HG03139 (cell line): ENCODE data around the gene MEGF6.

ENCODE experiments used
- ATAC-seq: cut with Tn5 transposase; IDR thresholded peaks from one replicate; pipeline ENCODE4 v1.9.1; 2021; ENCODE audit not compliant: unreplicated experiment

Gene MEGF6

GRCh38 chr1:3525551-3526482 is 85.5 kb downstream of the MEGF6 start:
- ATAC-seq = no peak

DNA sequence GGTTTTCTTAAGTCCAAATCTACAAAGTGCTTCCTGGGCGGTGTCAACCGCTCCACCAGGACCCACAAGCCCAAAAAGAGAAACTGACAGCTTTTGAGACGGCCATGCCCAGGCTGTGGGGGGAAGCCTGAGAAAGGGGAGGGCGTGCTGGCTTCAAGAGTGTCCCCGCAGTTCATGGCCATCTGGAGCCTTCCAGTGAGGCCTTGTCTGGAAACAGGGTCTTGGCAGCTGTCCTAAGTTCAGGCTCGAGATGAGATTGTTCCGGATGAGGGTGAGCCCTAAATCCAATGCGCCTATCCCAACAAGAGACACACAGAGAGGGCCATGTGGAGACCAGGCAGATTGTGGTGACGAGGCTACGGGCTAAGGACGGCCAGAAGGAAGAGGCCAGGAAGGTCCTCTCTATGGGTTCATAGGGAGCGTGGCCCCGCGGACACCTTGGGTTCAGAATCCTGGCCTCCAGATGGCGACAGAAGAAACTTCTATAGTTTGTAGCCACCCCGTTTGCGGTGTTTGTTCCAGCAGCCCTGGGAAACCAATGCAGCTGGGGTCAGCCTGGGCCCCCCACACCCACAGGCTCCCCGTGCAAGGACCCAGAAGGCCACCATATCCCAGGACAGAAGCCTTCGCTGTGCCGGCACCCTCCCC is 86.6 kb downstream of the MEGF6 start:
- ATAC-seq = no peak

- no peak for ATAC-seq
These were observed 87.3 kb downstream of the MEGF6 start for GRCh38 chr1:3523980-3524379.

DNA sequence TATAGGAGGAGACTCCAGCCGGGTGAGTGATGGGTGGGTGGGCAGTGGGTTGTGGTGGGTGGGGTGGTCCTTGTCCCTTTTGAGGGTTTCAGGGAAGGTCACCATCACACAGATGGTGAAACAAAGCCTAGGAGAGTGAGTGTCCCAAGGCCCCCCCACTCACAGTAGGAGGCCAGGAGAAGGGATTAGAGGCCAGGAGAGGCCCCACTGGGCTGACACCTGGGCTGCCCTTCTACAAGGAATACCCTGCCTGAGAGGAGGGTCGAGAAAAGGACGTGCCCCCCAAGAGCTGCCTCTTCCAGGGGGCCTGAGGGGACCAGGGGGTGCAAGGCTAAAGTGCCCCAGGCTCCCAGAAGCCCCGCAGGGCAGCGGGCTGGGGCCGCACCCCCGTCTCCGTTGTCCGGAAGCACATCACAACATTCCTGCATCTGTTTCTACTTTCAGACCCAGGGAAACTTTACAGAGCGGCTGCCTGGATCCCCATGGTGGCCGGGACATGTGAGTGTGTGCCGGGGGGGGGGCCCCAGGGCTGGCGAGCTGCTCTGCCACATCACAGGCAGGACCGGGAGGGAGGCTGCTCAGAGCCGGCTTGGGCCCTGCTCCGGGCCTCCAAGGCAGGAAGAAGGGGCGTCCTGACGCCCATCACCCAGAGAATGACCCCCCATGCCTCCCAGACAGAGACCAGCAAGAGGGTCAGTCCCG is 88.6 kb downstream of the MEGF6 start:
- no peak for ATAC-seq

GRCh38 chr1:3522112-3522511 is 89.2 kb downstream of the MEGF6 start:
- ATAC-seq = no peak

GRCh38 chr1:3521426-3521825 is 89.9 kb downstream of the MEGF6 start:
- no peak for ATAC-seq

DNA sequence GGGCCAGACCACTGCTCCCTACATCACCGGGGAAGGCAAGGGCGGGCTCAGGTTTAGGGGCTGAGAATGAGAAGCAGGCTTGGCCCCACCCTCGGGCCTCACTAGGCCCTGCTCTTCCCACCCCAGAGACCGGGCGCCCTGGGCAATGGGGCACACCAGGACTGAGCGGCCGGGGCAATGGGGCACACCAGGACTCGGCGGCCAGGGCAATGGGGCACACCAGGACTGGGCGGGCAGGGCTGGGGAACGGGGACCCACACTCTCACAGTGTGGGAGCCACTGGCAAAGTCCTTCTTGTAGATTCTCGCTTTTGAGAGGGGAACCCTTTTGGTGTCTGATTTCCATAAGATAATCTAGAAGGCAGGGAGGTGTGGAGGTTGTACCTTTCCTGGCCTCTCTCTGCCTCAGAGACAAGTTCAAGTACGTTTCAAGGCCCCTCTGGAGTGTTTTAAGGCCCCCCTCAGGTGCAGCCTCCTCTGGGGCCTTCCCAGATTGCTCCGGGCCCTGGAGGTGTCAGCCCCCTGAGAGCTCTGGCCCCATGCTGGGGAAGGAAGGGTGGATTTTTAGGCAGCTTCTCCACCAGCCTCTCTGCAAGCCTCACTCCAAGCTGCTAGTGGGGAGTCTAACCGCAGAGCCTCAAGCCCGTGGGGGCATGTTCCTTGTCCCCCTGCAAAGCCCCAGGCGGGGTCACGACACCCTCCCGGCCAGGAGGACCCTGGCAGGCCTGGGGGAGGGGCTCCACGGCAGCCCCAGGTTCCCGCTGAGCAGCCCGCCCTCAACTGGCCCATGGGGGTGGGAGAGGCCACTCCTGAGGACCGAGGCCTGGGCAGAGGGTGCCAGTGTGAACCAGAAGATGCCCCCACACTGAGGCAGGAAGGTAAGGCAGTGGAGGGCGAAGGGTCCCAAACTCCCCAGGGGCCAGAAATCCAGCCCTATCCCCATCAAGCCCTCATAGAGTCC is 90.6 kb downstream of the MEGF6 start:
- no peak for ATAC-seq

- ATAC-seq = no peak
These were observed 91.9 kb downstream of the MEGF6 start for GRCh38 chr1:3519301-3519885.

- ATAC-seq = no peak
These were observed 92.6 kb downstream of the MEGF6 start for GRCh38 chr1:3518756-3519155.

- ATAC-seq = no peak
These were observed 93.1 kb downstream of the MEGF6 start for GRCh38 chr1:3518256-3518655.

DNA sequence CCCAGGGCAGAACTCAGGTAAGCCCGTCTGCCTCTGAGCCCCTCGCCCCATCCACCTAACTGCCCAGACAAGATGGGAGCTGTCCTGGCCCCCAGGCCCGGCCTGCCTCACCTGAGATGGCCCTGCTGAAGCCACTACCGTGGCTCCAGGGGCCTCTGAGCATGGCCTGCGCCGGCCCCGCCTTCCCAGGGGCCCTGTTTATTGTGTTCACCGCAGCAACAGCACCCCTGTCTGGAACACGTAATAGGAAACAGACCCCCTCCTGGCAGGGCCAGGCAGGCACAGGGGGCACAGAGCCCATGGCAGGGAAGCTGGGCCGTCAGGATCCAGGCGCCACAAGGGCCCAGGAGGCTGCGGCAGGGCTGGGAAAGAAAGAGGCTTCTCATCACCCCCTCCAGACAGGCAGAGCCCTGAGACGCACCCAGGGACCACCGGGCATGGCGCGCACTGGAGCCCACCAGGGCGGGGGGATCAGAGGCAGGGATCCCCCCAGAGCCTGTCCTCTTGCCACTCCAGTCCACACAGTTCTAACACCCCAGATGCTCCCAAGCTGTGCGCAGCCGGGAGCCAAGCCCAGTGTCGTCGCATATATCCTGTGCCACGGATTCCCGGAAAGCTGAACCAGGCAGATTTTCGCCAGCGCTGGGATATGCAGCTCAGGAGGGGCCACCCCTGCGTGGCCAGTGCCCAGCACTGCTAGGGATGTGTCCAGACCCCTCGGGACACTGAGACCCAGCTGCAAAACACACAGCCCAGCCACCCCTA is 94.2 kb downstream of the MEGF6 start:
- no peak for ATAC-seq

GRCh38 chr1:3516481-3516869 is 94.8 kb downstream of the MEGF6 start:
- ATAC-seq = no peak

DNA sequence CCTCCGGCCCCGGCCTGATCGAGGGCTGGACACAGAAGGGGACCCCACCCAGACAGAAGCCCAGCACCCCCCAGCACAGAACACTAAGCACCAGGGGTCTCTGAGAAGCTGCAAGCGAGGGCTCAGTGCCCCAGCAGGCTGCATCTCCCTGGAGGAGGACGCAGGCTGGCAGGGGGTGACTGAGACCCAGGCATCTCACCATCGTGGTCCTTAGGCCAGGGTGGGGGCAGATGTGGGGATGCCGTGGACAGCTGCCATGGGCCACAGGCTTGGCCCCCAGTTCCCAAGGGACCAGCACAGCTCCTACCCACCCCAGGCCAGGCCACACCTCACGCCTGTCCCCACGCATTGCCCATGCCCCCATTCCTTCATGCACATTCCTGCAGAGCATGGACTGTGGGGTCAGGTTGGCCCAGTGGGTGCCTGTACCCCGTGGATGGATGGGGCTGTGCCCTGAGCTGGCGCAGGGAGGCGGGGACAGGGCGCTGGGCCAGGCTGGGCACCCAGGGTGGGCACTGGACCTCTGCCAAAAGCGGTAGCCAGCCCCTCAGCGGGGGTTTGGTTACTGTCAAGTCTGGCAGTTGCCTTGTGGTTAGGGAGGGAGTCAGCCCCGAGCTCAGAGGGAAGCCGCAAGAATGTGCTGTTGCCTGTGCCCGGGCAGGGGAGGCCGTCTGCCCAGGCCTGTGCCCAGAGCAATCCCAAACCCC is 95.4 kb downstream of the MEGF6 start:
- ATAC-seq = no peak

DNA sequence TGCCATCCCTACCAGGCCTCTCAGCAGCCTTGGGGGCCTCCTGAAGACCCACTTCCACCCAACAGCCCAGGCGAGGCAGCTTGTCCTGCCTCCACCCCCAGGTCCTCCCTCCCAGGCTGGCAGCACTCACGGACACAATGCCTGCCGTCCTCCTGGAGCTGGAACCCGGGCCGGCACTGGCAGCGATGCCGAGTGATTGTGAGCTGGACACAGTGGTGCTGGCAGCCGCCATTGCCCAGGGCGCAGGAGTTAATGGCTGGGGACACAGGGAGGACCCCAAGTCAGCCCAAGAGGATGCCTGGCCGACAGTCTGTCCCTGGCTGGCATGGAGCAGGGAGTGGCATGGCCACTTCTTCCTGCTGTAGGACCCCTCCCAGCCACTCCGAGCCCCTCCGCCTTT is 96.0 kb downstream of the MEGF6 start:
- ATAC-seq = no peak

- ATAC-seq = no peak
These were observed 96.9 kb downstream of the MEGF6 start for GRCh38 chr1:3514404-3514803.

DNA sequence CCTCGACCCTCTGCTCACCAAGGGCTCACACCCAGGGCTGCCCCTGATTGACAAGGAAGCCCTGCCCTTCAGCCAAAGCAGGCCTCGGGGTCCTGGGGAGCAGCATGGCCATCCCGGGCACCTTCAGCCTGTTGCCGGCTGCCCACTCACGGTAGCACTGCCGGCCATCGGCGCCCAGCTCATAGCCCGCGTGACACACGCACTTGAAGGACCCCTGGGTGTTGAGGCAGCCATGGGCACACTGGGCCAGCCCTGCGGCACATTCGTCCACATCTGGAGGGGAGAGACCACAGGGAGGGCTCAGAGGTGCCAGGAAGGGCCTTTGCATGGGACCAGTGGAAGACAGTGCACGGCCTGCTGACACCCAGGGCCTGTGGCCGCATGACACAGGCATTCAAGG is 99.5 kb downstream of the MEGF6 start:
- no peak for ATAC-seq

DNA sequence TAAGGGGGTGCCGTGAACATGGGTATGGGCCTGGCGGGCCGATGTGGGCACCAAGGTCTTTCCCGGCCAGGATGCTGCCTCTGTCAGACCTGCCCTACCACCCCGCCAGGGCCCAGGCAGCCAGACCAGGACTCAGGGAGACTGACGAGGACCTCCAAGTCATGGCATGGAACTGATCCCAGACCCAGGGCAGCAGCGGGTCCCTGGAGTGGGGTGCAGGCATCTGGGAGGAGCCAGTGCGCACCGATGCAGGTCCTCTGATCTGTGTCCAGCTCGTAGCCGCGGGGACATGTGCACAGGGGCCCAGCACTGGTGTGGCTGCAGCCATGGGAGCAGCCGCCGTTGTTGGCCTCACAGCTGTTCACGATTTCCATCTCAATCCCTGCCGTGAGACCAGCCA is 100.0 kb downstream of the MEGF6 start:
- ATAC-seq = no peak

GRCh38 chr1:3510956-3511250 is 100.4 kb downstream of the MEGF6 start:
- ATAC-seq = no peak
